HEK293 (cell line): ENCODE results near the gene MST1R.

Source experiments
- ATF2 ChIP-seq: fragments of 450-650 bp; formaldehyde crosslinking; IDR thresholded peaks from 2 replicates; pipeline ENCODE4 v1.5.1; 2016; ENCODE audit warnings: missing biosample characterization, missing genetic modification characterization, low read depth
- CTCF ChIP-seq: fragments of 450-650 bp; formaldehyde crosslinking; IDR thresholded peaks from 2 replicates; pipeline ENCODE4 v1.5.1; 2016; ENCODE audit warnings: missing biosample characterization, missing genetic modification characterization
- PATZ1 ChIP-seq: fragments of 450-650 bp; formaldehyde crosslinking; IDR thresholded peaks from 2 replicates; pipeline ENCODE4 v1.5.1; 2016; ENCODE audit warnings: missing biosample characterization, missing genetic modification characterization
- ZNF335 ChIP-seq: fragments of 450-650 bp; formaldehyde crosslinking; conservative IDR thresholded peaks from 2 replicates; pipeline ENCODE4 v1.5.1; 2016; ENCODE audit warnings: missing biosample characterization, missing genetic modification characterization
- ZNF549 ChIP-seq: fragments of 450-650 bp; IDR thresholded peaks from 2 replicates; pipeline ENCODE4 v1.5.1; 2018; ENCODE audit warnings: missing biosample characterization, missing genetic modification characterization, mild to moderate bottlenecking, inconsistent platforms, moderate library complexity
- ZNF660 ChIP-seq: fragments of 450-650 bp; IDR thresholded peaks from 2 replicates; pipeline ENCODE4 v1.5.1; 2018; ENCODE audit warnings: missing biosample characterization, mild to moderate bottlenecking, missing genetic modification characterization
- ZNF777 ChIP-seq: fragments of 450-650 bp; formaldehyde crosslinking; IDR thresholded peaks from 2 replicates; pipeline ENCODE4 v1.5.1; 2017; ENCODE audit warnings: missing biosample characterization, missing genetic modification characterization, borderline replicate concordance

- TF ChIP-seq ZNF660 (tag by site-specific recombination): no peak
- peak; percentile 65 for TF ChIP-seq ZNF335 (tag by site-specific recombination)
- 0 out of 2 replicates have a peak, but pooled peaks have one; percentile 12 for TF ChIP-seq CTCF (tag by site-specific recombination)
- TF ChIP-seq ZNF549: no peak
- TF ChIP-seq ZNF777 (tag by site-specific recombination): no peak
- no peak for TF ChIP-seq ATF2
- no peak for TF ChIP-seq PATZ1 (tag by site-specific recombination)
Measured at GRCh38 chr3:49930922-49931321, 27.2 kb upstream of the MST1R start.
